Uterus (tissue), 4 donors: ENCODE results near the gene STUB1. TPM values are rescaled to one million over a fixed set of nuclear protein-coding genes. Genes with fewer than 3 reads are reported as not detected.
A peak's percentile ranks its signal among the peaks of the same experiment; 100 is the strongest.

Source experiments
- DNase-seq, 2 donors: peaks; one replicate each; pipeline ENCODE4 v3.0.0-alpha.2; 2019 to 2020
- H3K27ac ChIP-seq, 2 donors: fragments of 200-600 bp; sonication (generic); 1 replicate in 1 of 2; 2 replicates in 1 of 2; pipeline ENCODE4 v1.5.1; 2016 to 2018
- H3K27me3 ChIP-seq, 2 donors: fragments of 200-600 bp; sonication (generic); one replicate each; pipeline ENCODE4 v1.5.1; 2018 to 2019; ENCODE audit warnings: control low read depth in 1 of 2
- H3K36me3 ChIP-seq, 2 donors: fragments of 200-600 bp; sonication (generic); one replicate each; pipeline ENCODE4 v1.5.1; 2019; ENCODE audit warnings: control low read depth in 1 of 2
- H3K4me1 ChIP-seq, 2 donors: fragments of 200-600 bp; sonication (generic); one replicate each; pipeline ENCODE4 v1.5.1; 2018 to 2019; ENCODE audit warnings: control low read depth in 1 of 2
- H3K4me3 ChIP-seq, 2 donors: fragments of 200-600 bp; sonication (generic); 1 replicate in 1 of 2; 2 replicates in 1 of 2; pipeline ENCODE4 v1.5.1; 2018 to 2019; ENCODE audit warnings: mild to moderate bottlenecking in 1 of 2
- H3K9me3 ChIP-seq, 2 donors: fragments of 200-600 bp; sonication (generic); one replicate each; pipeline ENCODE4 v1.5.1; 2019; ENCODE audit warnings: control low read depth in 1 of 2
- CTCF ChIP-seq, 4 experiments: fragments of 200-600 bp in 2 of 4; fragments of 450-650 bp in 2 of 4; sonication (generic) in 2 of 4; IDR thresholded peaks; one replicate each; pipeline ENCODE4 v1.5.1; 2016 to 2019; ENCODE audit warnings: antibody characterized with exemption in 4 of 4, mild to moderate bottlenecking in 2 of 4, moderate library complexity in 1 of 4
- POLR2A ChIP-seq, 2 donors: fragments of 450-650 bp; IDR thresholded peaks; one replicate each; pipeline ENCODE4 v1.6.1; 2016; ENCODE audit warnings: antibody characterized with exemption in 2 of 2, mild to moderate bottlenecking in 1 of 2, moderate library complexity in 1 of 2
- intact Hi-C: fragments of 100-400 bp; cut with DNase I; formaldehyde crosslinking; loops from one replicate; pipeline ENCODE4 v1.15.1; 2023; ENCODE audit warnings: low total_unique reads
- total RNA-seq, 4 donors: library from RNA; depleted of rRNA in 3 of 4; stranded (reverse); fragments of >200 nt in 3 of 4; gene quantifications; one replicate each; pipeline versions ENCODE4 v1.1.0 to v1.2.4, GENCODE V29; 2014 to 2023
- donor health status: DM: yes; HTN: yes; CAD: no.

Gene STUB1
- total RNA-seq, 4 donors from 2014 or later: 62.7 to 212 (median 93.3) TPM

GRCh38 chr16:682493-683395, 2.5 kb downstream of the STUB1 start:
- H3K4me1 ChIP-seq: peaks cover 0 to 29% of the 10 kb centered on the region in 2 donors
- DNase-seq: no peak

GRCh38 chr16:683396-684070, 3.3 kb downstream of the STUB1 start:
- intact Hi-C loops: no loop called here
- peaks cover 0 to 30% of the 10 kb centered on the region in 2 donors for H3K4me1 ChIP-seq
- peak overlapping the region; percentile 34 to 70 for H3K27ac ChIP-seq
- DNase-seq: peak in 1 of 2 donors; percentile 27
- no peaks in the 10 kb centered on the region for H3K9me3 ChIP-seq
- H3K36me3 ChIP-seq: no peaks in the 10 kb centered on the region
- TF ChIP-seq CTCF (IDR thresholded peaks at IDR 0.05) (no peak), POLR2A (IDR thresholded peaks at IDR 0.05) (no peak)
- H3K4me3 ChIP-seq: peak overlapping the region; percentile 46 to 48
- H3K27me3 ChIP-seq: no peaks in the 10 kb centered on the region

More at GRCh38 chr16:682493-683395, 2.5 kb downstream of the STUB1 start:
- intact Hi-C loops: no loop called here
- TF ChIP-seq POLR2A (IDR thresholded peaks at IDR 0.05): no peak
- no peak for TF ChIP-seq CTCF (IDR thresholded peaks at IDR 0.05)
- Histone ChIP-seq H3K36me3 (no peaks in the 10 kb centered on the region), H3K9me3 (no peaks in the 10 kb centered on the region), H3K4me3 (no peak overlapping the region), H3K27ac (no peak overlapping the region), H3K27me3 (no peaks in the 10 kb centered on the region)

- TF ChIP-seq POLR2A (IDR thresholded peaks at IDR 0.05): peak; percentile 32 to 49
- TF ChIP-seq CTCF (IDR thresholded peaks at IDR 0.05): peak in 1 of 4 experiments; percentile 30
- peak; percentile 95 to 97 for DNase-seq
- intact Hi-C loops: no loop called here
- Histone ChIP-seq H3K27ac (peak within 1 kb of the TSS; percentile 34 to 70), H3K36me3 (no peaks in the 10 kb centered on the region), H3K27me3 (no peaks in the 10 kb centered on the region), H3K4me1 (peaks cover 3 to 37% of the 10 kb centered on the region in 2 donors), H3K4me3 (peak within 1 kb of the TSS; percentile 46 to 48), H3K9me3 (no peaks in the 10 kb centered on the region)
Observed at GRCh38 chr16:684071-684794, 4.0 kb downstream of the STUB1 start, which contains the start of gene JMJD8. Gene JMJD8 (minus strand): TSS chr16:684334. CDS start chr16:684319, 15 bp downstream.

GRCh38 chr16:684961-685696, 4.9 kb downstream of the STUB1 start:
- H3K36me3 ChIP-seq: no peaks in the 10 kb centered on the region
- H3K27ac ChIP-seq: peak overlapping the region in 1 of 2 donors; percentile 70
- H3K9me3 ChIP-seq: no peaks in the 10 kb centered on the region
- peak in 1 of 2 donors; percentile 43 for DNase-seq
- no peak for TF ChIP-seq CTCF (IDR thresholded peaks at IDR 0.05)
- no peak for TF ChIP-seq POLR2A (IDR thresholded peaks at IDR 0.05)
- H3K4me3 ChIP-seq: peak overlapping the region; percentile 46 to 48
- peaks cover 7 to 43% of the 10 kb centered on the region in 2 donors for H3K4me1 ChIP-seq
- no peaks in the 10 kb centered on the region for H3K27me3 ChIP-seq
- intact Hi-C loops: no loop called here
